GM19397 (cell line): ENCODE measurements around the gene CDH9.

ENCODE experiments used
- ATAC-seq: cut with Tn5 transposase; IDR thresholded peaks from one replicate; pipeline ENCODE4 v1.9.1; 2021; ENCODE audit warnings: mild to moderate bottlenecking, moderate library complexity; ENCODE audit not compliant: unreplicated experiment

Gene CDH9, protein sequence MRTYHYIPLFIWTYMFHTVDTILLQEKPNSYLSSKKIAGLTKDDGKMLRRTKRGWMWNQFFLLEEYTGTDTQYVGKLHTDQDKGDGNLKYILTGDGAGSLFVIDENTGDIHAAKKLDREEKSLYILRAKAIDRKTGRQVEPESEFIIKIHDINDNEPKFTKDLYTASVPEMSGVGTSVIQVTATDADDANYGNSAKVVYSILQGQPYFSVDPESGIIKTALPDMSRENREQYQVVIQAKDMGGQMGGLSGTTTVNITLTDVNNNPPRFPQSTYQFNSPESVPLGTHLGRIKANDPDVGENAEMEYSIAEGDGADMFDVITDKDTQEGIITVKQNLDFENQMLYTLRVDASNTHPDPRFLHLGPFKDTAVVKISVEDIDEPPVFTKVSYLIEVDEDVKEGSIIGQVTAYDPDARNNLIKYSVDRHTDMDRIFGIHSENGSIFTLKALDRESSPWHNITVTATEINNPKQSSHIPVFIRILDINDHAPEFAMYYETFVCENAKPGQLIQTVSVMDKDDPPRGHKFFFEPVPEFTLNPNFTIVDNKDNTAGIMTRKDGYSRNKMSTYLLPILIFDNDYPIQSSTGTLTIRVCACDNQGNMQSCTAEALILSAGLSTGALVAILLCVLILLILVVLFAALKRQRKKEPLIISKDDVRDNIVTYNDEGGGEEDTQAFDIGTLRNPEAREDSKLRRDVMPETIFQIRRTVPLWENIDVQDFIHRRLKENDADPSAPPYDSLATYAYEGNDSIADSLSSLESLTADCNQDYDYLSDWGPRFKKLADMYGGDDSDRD

DNA sequence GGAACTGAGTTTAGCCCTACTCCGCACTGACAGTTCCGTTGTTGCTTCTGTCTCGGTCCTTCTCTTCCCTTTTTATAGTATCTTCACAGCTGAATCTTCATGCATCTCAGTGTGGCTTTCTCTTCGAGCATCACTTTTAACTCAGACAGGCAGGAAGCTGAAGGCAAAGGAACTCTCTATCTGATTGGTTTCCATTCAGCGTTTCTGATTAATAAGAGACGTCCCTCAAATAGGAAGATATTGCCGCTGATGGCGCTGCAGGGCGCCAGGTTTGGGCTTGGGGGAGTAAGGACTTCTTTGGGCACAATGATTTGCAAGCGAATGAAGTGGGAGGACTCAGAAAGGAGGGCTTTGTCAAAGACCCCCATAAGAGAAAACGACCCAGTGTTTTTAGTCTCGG, at the start of gene CDH9:
CDH9 (minus strand) TSS at position 111 of the 400 bp plus-strand sequence. CDS start 50,253 bp downstream, outside the sequence.
- no peak for ATAC-seq

DNA sequence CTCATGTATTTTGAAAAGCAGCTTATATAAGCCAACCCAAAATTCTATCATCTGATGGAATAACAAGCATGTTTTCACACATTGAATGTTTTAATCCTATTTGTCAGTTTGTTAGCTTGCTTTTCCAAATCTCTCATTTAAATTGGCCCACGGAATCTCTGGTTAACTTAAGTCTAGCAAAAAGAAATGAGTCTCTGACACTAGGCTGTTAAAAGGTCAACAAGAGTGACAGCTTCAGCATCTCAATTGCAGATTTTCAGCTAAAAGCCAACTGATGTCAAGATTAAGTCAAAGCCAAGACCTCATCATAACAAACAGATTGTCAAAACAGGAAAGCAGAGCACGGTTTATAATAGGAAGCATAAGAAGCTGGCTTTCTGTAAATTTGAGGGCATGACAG, 49.4 kb upstream of the CDH9 start:
- no peak for ATAC-seq

DNA sequence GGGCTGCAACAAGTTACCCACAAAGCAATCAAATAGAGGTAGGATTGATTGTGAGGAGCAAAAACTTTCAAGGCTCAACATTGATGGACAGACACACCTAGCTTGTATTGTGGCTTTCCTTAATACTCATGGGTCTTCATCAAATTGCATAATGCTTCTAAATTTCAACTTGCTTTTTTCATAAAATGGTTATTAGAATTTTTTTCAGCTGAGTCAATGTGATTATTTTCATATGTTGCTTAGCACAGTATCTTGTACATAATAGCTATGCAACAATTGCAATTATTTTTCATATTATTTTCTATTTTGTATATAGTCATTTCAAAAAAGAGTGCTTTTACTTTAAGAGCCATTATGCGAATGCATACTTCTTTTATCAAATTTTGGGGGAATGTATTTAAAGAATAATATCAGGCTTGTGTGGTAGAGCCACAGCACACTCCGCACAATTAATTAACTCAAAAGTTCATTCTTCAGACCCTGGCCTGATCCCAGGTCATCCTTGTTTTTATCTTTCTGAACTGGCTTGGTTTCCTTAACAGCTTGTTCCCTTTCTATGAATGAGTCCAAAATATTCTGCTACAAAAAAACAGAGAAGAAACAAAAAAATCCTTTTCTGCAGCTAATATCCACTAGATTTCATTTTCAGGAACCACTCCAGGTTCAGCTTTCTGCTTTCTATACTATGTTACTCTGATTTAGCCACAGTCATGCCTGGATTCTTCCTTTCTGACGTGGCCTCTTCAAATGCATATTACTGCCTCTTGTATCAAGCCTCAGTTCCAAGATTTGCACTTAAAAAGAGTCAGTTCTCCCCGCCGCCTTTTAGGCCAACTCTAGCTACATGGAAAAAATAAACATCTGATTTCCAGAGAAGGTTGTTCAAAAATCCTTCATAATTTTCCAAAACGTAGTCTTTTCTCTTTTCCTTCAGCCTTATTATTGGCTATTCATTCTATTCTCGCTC, 45.3 kb upstream of the CDH9 start:
- ATAC-seq = no peak

DNA sequence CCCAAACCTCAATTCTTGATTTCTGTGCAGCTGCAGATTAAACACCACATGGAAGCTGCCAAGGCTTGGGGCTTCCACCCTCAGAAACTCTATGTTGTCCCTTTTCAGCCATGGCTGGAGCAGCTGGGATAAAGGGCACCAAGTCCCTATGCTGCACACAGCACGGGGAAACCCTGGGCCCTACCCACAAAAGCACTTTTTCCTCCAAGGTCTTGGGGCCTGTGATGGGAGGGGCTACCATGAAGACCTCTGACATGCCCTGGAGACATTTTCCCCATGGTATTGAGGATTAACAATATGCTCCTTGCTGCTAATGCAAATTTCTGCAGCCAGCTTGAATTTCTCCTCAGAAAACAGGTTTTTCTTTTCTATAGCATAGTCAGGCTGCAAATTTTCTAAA, 41.8 kb upstream of the CDH9 start:
- no peak for ATAC-seq

DNA sequence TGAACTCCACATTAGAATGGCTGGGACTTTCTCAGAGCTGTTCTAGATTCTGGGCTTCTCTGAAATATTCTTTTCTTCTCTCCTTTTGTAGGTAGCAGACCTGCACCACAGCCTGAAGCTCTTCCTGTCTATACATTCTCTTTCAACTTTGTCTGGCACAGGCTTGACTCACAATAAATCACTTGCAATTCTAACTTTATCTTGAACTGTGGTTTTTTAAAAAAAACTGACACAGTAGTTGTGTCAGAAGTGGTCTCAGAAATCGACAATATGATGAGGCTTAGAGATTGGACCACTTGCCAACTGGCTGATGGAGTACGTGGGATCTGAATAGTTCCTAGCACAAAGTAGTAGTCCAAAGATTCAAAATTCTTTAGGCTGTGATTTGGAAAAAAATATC, 24.1 kb upstream of the CDH9 start:
- no peak for ATAC-seq

DNA sequence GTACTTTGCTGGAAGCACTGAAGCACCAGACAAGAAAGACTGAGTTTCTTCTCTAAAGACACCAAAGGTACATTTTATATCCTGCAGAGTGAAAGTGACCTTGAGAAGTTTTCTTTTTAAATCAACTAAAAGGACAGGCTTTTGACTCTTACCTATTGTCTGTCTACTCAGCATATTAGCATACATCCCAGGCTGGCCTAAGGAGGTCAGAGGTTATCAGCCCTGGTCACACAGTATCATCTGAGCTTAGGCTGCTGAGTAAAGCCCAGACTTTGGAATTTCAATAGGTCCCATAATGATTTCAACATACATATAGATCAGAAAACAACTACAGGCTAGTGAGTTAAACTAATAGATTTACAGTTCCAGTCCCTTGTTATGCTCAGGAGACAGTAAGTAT, 10.1 kb upstream of the CDH9 start:
- ATAC-seq = no peak

DNA sequence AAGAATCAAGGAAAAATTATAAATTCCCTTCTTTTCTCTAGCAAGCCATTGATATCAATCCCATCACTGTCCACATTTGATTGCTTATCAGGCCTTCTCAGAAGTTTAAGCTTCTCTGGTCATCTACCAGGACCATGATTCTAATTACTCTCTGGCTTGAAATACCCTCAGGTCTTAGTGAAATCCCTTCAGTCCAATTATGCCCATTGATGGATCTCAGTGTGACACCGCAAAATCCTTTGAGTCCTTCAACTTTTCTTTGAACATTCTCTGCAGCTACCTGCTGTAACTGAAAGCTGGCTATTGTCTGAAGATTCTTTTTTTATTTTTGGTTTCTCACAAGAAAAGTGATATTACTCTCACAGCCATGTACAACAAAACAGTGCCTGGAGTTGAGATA, 3.0 kb upstream of the CDH9 start:
- no peak for ATAC-seq

DNA sequence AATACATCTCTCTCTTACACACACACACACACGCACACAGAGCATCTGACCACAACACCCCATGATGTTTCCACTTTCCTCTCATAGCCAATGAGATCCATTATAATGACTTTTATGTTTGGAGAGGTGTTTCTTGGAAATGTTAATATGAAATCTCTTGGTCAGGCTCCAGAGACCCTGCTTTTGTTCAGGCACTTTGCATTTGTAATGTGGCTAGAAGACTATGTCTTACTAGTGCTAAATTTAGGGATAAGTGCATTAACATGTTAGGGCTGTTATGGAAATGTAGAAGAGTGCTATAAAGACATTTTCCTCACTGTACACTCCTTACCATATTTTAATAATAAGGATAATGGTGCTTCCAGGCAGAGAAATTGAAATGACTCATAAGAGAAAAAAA, 3.8 kb downstream of the CDH9 start:
- no peak for ATAC-seq

DNA sequence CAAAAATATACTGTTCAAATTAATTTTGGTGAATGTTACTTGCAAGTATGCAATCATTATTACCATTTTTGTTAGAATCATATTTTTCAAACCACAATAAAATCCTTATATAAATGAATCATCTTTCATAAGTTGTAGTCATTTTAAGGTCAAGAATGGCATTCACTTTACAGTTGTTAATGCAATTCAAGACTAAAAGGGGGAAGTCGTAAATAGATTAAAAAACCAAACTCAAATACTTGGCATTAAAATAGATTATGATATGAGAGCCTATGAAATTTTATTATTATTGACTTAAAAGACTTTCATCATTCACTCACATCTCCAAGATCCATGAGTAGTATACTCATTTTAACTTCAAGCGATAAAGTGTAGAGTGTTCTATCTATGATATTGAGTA, 11.6 kb downstream of the CDH9 start:
- ATAC-seq = no peak

DNA sequence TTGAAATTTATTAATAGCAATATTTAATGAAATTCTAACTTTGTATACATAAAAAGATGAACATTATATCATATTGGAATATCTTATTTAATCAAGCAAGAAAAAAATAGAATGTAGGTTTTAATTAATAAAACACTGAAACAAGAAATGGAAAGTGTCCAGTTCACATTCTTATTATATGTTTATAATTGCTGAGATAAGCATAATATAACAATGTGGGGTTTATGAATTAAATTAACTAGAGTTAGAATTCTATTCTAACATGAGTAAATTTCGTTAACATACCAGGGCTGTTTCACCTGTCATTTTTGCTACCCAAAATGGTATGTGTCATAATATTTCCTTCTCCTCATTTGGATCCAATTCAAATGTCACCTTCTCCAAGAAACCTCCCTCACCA, 12.3 kb downstream of the CDH9 start:
- ATAC-seq = no peak

DNA sequence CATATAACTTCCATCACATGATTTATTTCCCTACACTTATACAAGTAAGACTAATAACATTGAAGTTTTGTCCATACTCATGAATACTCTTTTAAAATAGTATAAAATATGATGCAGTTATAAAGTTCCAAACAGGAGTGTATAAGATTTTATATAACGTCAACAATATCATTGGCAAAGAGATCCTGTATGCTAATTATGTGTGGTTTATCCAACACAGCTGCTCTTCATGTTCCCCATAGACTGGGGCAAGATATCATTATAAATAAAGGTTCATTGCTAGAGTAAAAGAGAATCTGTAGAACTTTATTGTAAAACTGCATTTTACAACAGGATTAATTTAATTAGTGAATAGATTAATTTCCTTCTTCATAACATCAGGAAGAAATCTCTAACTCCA, 16.9 kb downstream of the CDH9 start:
- no peak for ATAC-seq

DNA sequence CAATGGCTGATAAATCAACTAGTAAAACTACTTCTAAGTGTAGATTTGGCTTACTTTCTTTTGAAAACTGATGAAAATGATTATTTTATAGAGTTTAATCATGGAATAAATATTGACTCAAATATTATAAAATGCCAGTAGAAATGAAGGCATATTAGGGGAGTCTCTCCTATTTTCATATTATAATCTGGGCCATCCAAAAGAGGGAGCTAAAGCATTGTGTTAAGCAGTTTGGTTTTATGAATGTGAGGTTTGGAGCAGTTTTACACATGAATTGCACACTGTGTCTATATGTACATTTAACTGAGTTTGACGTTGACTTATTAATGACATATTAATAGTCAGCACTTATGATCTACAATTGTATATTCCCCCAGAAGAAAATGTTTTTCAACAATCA, 17.4 kb downstream of the CDH9 start:
- no peak for ATAC-seq

DNA sequence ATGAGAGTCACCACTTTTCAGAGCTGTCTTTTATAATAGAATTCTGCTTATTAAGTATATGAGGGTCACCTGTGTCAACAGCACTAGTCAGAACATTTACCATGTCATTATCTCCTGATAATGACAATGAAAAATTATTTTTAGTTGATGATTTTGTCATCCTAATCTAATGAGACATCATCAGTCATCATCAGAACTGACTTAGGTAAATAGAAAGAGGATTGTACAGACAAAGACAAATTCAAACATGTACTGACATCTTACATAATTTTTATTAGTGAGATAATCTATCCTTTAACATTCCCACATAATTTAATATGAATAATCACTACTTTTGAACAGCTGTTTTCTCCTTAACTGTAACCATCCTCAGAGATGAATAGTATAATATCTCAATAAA, 22.6 kb downstream of the CDH9 start:
- no peak for ATAC-seq

DNA sequence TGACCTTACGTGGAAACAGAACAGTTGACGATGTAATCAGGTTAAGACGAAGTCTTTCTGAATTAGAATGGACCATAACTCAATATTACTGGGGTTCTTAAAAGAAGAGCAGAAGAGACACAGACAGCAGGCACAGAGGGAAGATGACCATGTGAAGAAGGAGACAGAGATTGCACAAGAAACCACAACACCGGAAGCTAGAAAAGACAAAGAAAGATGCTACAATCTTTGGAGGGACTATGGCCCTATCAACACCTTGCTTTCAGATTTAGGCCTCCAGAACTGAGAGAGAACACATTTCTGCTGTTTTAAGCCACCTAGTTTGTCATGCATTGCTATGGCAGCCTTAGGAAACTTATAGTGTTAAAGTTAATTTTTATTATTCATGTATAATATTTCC, 27.1 kb downstream of the CDH9 start:
- no peak for ATAC-seq

DNA sequence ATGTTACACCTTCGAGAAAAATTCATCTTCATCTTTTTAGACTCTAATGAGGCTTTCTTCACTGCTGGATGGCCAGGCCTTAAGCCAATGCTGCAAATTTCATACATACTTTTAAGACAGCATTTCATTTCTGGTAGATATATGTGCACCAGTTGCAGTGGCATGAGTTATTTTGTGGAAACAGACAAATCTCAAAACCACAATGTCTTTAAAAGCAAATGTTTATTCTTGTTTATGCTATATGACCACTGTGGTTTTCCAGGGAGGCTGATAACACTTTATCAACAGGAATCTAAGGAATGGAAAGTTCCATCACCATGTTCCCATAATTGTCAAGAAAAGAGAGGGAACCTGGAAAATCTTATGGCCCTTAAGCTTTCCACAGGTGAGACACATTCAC, 27.7 kb downstream of the CDH9 start:
- ATAC-seq = no peak

DNA sequence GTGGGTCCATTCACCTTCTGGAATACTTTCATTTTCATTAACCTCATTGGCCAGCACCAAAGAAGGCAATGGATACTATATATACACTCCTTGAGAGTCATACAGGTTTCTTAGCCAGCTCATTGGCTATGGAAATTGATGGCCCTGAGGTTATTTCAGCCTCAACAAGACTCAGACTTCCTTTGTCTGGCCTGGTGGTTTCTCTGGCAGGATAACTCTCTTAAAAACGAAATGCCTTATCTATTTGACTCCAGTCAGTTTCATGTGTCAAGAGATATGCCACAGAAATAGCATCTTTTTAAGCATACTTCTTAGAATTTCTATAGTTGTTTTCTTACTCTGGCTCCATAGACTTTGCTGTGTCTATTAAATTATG, 28.9 kb downstream of the CDH9 start:
- no peak for ATAC-seq

DNA sequence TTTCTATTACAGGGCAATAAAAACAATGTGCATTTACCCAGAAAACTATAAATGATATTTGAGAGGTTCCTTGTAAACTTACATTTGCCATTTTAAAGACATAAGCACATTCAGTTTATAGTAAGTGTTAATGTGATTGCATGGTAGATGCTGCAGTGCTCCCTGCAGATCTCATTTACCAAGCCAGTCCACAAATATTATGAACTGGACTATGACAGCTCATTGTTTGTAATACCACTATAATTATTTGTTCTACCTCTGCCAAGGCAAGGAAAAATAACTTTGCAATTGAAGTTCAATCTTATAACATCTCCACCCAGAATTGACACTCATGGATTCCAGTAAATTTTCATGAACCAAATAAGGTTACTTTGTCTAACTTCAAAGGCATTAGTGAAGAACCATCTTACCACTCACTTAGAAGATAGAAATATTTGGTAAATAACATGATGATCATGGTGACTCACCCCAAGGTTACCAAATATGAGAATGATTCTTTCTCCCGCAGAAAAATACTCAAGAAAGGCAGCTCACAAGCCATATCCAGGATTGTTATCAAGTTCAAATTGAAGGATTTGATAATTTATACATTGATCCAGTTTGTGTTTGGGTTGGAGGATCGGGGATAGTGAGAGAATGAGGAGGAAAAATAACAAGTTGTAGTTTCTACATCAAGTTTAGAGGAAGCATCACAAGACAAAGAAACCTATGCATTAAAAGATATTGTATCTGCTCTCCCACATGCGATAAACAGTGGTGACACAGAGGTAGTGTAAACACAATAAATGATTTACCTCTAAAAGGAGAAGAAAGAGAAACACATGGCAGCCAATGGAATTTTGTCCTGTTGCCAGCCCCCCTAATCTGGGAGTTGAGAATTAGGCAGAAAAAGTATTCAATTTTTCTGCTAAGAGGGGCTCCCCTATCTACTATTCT, 29.5 kb downstream of the CDH9 start:
- no peak for ATAC-seq

DNA sequence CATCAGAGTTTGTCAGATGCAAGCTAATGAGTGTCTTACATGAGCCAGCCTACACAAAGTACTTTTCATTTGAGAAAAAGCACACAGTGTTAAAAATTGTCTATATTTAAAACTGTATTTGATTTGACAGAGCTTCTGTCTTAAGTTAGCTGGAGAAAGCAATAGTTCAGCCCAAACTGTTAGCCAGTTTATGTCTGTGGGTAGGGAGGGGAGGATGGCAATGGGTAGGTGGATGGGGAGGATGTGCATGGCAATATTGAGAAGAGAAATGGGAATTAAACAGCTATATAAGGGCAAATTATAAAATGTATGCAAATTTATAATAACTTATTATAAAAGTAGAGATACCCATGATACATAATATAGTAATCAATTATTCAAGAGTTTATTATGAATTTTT, 31.3 kb downstream of the CDH9 start:
- no peak for ATAC-seq

DNA sequence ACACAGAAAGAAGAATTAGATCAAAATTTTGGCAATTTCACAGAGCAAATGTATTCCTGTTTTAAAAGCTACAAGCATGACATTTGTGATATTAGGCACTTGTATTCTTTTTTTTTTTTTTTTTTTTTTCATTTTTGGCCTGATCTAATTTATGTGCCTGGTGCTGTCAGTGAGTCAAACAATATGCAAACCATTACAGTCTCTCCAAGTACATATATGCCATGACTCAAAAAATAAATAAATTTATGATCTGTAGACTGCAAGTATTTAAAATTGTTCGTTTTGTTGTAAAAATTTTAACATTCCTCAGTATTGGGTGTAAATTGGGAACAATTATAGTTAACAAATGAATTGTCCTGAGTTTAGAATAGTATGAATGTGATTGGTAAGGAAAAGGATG, 51.4 kb downstream of the CDH9 start:
- ATAC-seq = no peak

DNA sequence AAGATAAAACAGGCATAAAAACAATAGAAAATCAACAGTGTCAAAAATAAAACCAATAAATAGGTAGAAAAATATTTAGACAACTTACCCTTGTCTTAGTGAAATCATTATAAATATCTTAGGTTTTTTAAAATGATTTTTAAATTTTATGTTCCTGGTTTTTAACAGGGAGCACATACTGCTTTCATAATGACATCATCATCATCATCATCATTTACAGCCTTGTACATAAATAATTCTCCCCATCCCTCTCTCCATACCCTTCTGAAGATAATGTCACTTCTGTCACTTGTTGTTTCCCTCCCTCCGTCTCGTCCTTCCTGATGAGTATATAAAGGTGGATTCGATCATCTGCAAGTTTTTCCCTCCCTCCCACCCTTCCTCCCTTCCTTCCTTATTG, 56.6 kb downstream of the CDH9 start:
- no peak for ATAC-seq
